HG03103 (cell line): Measurements from ENCODE around the gene SH3RF3.

Experiments used
- ATAC-seq: cut with Tn5 transposase; IDR thresholded peaks from one replicate; pipeline ENCODE4 v1.9.1; 2021; ENCODE audit warnings: low read depth; ENCODE audit not compliant: unreplicated experiment

SH3RF3 gene

DNA sequence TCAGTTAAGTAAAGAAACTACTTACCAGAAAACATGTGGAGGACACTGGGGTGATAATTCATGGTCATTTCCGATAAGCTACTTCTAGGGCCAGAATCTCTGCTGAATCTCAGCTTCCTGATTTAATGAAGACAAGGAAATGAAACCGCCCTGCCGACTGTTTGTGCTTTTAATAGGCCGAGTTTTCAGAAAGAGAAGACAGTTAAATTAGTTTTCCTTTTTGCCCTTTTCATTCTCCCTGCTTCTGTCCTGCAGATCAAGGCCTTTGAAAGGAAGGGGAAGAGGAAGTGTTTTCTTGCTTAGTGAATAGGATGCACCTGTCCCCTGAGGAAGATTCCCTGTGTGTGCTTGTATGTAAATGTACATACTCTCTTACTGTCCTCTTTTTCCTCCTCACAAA, 126.6 kb downstream of the SH3RF3 start:
- no peak for ATAC-seq

DNA sequence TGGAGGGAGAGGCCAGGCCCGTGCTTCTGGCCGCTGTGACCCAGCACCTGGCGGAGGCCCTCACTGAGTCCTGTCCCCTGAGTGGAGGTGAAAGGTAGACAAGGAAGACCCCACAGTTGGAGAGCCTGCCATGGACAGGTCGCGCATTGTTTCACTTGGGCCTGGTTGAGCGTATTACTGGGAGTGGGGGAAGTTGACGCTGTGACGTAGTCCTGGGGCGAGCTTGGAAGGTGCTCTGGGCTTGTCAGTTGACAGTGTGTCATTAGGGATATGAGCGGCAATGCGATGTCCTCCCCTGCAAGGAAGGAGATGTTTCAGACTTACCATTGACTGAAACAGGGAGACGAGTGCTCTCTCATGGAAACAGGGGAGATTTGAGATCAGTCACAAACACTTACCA, 127.1 kb downstream of the SH3RF3 start:
- ATAC-seq, result no peak

DNA sequence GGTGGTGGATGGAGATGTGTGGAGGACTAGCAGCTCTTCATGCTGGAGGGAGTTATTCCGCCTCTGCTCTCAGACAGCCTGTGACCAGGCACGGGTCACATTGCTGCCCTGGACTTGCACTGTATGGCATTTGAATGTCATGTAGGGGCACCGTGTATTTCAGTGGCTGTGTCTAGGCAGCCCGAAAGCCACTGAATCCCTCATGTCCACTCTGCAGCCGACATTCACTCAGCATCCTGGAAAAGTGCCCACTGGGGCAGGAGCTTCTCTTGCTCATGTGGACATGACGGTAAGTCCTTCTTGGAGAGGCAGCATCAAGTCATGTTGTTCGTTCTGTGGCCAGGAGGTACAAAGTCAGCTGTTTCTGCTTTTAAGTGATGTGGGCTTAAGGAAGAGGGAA, 127.9 kb downstream of the SH3RF3 start:
- ATAC-seq, result no peak

DNA sequence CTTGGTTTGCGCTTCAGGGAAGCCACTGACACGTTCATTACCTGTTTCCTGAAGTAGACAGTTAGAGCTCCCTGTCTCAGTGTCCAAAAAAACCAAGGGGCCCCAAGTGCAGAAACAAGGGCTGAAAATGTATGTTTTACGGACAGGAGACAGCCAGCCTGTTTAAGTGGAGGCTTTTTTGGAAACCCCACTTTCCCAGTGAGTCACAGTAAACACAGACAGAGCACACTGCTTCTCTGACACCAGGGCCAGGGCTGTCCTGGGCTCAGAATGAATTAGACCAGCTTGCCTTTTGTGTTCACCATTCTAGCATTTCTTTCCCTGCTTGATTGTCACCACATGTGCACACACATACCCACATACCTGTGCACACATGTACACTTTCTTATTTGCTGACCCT, 128.6 kb downstream of the SH3RF3 start:
- ATAC-seq, result no peak

DNA sequence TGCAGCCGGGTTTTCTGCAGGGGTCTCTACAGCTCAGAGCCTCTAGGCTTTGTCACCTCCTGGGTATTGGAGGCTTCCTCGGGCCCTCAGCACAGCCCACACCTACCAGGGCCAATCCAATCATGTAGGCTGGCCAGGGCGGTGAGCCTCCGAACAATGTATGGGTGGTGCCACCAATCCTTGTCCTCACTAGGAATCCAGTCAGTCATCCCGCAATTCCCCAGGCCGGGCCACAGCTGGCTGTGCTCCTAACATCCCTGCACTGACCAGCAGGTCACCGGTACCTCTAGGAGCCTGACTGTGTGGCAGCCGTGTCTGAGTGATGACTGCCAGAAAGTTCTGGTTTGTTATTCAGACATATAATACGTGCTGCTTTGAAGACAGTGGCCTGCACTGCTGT, 129.4 kb downstream of the SH3RF3 start:
- no peak for ATAC-seq

DNA sequence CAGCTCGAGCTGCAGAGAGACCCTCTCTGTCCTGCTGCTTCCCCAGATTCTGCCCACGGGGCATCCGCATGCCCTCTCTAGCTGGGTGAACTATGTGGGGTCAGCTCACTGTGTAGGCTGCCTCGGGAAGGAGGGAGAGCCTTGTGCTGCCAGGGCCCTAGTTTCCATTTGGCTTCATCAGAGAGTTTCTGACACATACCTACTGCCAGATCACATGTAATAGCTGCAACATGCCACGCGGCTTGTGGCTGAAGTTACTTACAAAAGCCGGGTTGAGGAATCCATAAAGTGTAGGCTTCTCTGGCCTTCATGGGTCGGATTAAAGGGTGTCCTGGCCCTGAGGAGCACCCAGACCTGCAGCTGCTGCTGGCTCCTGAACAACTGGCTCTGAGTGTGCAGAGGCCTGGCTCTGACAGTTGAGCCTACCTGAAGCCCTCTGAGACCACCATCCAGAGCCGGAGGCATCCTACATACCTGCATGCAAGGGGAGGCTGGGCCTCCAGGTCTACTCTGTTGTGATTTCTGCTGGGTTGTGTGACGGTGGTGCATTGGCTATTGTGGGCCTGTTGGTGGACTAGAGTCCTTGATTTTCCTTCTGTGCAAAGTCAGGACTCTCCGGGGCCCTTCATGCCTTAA, 130.0 kb downstream of the SH3RF3 start:
- ATAC-seq, result no peak

DNA sequence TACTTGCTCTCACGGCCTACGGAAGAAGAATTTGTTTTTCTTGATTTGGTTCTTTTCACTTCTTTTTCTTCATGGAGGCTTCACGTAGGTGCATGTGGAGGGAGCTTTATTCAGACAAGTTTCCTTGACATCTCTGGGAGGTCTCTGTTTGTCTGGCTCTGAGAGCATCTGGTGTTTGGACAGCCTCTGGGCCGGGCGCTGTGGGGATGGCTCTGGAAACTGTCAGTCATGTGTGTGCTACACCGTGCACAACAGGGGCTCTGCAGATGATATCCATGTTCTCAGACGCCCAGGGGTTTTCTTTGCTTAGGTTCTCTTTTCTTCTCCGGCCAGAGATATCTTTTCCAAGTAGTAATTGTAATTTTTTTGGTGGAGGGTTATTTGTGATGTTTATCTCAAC, 130.7 kb downstream of the SH3RF3 start:
- no peak for ATAC-seq

DNA sequence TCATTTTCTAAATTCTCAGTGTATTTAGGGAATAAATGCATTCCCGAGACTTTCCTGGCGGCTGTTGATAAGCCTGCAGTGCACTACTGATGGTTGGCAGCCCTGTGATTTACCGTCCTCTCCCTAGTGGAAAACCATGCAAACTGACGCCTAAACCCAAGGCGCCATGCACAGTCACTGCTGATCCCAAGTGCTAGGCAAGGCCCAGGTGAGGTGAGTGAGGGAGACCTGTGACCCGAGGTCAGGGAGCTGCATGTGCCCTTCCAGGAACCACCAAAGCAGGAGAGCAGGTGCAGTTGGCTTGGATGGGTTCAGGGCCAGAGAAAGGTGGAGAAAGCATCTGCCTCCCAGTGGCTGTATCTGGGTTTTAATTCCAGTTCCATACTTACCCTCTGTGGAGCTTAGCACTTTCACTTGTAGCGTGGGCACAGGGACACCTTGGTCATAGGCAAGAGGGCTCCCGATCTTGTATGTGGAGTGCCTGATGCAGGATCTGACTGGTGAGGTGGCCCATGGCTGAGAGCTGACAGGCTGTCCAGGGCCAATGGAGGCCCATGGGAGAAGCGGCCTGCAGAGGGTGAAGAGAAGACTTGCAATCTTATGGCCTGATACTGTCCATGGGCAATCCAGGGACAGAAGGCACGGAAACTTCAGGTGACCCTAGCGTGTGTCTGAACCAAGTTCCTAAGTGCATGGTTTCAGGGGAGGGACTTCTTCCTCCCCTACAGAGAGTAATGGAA, 131.3 kb downstream of the SH3RF3 start:
- no peak for ATAC-seq

DNA sequence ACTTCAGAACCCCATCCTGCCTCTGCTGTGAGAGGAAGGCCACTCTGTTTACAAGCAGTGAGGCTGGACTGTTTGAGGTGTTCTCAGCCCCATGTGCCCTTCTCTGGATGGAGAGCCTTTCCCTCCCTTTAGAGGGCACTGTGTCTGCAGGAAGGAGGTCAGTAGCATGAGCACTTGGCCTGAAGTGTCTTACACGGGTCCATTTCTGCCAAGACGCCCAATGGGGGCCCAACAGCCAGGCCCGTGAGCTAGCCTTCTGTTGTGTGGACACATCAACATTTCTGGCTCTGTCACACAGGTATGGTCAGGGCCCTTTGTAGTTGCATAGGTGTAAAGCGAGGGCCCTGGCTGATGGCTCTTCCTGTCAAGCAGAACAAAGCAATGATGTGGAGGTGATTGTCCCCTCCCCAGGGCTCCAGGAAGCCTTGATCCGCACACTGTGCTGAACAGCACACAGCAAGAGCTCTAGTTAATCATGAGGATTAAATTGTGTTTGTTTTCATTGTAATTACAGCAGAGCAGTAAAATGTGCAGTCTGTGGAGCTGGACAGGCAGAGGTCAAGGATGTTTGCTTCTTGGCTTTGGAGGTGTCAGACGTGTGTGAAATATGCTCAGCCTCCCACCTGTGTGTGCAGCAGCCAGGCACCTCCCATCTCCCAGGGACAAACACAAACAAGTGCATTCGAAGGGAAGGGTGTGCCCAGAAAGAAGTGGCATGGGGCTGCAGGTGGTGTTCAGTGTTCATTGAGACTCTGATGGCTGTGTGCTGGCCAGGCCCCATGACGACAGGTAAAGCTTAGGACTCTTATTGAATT, 132.1 kb downstream of the SH3RF3 start:
- no peak for ATAC-seq

DNA sequence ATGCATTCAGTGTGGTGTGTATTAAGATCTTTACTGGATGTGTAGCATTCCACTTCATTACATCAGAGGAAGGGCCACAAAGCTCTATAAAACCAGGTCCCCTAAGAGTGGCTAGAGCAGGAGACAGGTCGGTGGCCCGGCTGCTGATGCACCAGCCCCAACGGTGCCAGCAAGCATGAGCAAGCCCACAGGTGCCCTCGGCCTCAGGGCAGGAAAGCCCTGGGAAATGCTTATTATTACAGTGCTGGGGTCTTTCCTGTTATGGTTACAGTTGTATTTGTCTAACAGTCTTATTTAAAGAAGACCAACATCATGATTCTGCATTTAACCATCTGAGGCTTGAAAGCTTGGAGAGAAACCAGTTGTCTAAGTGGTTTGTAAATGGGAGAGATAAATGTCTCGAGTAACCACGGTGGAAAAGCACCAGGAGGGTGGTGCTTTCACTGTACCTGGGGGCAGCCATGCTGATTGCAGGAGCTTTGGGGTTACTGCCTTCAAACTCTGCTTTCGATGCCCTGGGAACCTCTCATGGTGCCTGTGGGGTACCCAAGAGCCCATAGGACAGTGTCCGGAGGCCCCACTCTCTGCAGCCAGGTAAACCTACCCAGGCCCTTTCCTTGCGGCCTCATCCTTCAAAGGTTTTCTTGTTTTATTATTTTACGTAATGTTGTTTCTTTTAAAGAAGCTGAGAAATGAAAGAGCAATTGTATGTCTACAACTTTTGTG, 133.1 kb downstream of the SH3RF3 start:
- ATAC-seq, result no peak

DNA sequence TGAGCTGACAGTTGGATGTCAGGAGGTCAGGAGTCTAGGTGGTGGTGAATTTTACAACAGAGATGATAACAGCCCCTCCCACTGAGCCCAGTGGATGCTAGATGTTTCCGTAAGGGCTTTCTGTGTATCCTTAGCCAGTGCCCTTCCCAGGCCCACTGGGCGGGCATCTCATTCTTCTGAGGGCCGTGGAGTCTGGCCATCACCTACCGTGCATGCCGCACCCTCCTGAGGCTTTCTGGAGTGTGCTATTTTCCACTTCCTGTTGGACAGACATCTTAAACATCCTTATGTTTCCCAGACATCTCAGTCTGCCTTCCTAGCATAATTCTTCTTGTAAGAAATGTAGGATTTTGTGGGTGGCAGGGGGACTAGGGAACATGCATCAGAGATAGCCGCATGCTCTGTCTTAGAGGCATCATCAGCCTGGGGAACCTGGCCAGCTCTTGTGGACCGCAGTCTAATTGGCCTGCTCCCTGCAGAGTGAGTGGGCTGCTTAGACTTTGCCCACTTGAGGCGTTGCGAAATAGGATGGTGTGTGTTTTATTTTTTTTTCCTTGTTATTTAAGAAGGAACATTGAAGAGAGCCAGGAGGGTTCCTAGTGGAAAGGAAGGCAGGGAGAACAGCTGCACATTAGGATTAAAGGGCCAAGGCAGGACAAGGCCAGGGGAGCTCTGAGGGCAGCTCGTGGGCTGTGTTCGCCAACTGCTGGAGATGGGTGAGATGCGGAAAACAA, 135.8 kb downstream of the SH3RF3 start:
- no peak for ATAC-seq

DNA sequence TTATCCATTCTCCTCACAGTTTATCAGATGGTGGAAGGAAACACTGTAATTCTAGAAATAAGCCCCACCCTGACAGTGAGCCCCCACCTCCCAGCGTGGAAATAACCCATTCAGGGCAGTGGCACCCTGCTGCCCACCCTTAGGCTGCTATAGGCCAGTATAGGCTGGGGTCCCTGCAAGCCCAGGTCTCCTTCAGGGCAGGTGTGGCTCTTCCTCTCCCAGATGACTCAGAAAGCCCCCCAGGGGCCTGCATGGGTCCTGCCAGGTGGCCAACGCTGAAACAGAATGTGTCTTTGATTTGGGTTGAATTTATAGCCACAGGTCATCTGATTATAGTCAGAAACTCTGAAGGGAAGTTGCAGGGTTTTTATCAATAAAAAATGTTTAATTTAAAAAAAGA, 136.4 kb downstream of the SH3RF3 start:
- ATAC-seq, result no peak

DNA sequence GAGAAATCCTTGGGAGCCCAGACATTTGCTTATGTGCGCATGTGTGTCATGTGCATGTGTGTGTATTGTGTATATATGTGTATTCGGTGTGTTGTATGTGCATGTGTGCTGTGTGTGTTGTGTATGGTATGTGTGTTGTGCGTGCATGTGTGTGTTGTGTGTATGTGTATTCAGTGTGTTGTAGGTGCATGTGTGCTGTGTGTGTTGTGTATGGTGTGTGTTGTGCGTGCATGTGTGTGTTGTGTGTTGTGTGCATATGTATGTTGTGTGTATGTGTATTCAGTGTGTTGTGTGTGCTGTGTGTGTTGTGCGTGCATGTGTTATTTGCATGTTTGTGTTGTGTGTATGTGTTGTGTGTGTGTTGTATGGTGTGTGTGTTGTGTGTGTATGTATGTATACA, 136.9 kb downstream of the SH3RF3 start:
- ATAC-seq, result no peak

DNA sequence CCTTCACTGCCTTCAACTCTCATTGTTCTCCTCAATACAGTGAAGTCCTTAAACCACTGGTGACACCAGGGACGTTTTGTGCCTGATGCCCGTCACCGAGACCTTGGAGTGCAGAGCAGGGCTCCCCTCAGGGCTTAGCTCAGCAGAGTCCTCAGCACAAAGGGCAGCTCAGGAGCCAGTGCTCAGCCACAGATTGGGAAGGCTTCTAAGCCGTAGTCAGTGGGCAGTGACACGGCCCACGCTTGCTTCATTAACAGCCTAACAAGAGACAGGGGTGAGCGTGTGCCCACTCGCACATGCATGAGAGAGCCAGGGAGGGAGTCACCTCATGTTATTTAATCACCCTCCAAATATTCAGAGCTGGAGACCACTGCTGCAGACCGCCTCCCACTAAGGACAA, 137.5 kb downstream of the SH3RF3 start:
- ATAC-seq, result no peak

DNA sequence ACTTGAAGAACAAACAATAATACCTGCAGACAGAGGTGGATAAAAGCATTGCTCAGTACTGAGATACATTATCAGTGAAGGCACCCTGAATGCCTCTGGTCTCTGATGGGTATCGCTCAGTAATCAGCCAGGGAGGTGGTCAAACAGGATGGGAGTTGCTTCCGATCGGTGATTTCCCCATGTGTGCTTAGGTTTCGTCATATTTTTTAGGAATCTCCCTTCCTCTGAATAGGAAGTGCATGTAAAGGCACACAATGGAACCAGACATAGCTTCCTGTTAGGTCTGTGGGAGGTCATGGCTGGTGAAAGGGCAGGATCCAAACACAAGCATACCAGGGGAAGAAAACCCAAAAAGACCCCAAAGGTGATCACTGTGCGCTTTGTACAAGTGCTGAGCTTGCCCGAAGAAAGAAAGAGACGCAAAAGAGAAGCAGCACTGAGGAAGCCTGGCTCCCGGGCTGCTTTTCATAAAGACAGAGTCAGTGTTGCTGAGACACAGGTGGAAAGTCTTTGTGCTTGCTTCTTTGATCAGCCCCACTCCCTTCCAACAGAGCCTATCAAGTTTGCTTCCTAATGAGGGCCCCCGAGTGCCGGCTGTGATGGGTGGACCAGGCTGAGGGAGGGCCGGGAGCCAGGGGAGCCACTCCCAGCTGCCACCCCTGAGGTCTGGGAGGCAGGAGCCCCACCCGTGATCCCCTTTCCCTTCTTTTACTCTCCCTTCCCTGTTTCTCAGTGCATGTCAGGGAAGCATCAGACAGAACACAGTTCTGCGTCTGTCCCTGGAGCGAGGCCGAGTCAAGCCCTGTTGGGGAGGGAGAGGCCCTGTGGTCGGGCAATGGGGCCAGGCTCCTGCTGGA, 138.2 kb downstream of the SH3RF3 start:
- no peak for ATAC-seq

DNA sequence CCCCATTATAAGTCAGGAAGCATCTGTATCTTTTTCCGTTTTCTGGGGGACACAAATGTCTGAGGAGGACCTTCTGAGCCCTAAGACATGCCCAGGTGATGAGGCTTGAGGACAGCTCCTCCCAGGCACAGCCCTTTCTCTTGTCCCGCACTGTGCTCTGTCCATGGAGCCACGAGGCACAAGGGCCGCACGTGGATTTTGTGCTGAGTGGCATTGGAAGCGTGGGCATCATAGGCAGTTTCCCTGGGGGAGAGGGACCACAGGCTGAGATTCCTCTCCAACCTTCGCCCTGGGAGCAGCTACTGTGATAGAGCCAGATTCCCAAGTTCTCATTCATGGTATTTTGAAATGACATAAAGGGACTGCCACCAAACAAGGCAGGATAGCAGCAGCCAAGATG, 139.9 kb downstream of the SH3RF3 start:
- ATAC-seq, result no peak

DNA sequence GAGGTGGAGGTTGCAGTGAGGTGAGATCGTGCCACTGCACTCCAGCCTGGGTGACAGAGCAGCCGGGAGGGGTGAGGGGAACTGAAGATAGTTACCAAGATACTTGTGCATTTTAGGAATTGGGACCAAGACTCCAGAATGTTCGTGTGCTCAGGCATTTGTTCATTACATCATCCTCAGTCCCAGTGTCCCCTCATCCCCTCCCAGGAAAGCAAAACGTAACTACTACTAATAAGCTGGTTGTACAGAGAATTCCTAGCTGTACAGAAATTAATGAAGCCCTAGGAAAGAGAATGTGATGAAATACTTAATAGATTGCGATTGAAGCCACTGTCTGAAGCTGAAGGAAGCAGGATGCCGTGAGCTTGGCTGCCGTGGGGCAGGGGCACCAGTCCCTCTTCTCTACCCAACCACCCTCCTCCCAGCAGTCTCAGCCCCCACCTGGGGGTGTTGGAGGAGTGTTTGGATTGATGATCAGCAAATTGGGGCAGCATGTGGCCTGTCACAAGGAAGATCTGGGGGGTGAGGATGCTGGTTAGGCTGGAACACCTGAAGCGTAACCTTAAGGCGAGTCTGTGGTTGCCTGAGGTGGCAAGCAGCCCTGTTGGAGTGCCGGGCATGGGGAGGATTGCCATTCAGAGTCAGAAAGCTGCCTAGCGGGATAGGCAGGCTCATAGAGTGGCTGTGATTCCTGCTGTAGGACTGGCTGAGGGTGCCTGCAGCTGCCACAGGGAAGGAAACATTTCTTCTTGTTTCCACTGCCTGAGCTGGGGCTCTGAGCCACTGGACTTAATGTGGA, 140.9 kb downstream of the SH3RF3 start:
- no peak for ATAC-seq

DNA sequence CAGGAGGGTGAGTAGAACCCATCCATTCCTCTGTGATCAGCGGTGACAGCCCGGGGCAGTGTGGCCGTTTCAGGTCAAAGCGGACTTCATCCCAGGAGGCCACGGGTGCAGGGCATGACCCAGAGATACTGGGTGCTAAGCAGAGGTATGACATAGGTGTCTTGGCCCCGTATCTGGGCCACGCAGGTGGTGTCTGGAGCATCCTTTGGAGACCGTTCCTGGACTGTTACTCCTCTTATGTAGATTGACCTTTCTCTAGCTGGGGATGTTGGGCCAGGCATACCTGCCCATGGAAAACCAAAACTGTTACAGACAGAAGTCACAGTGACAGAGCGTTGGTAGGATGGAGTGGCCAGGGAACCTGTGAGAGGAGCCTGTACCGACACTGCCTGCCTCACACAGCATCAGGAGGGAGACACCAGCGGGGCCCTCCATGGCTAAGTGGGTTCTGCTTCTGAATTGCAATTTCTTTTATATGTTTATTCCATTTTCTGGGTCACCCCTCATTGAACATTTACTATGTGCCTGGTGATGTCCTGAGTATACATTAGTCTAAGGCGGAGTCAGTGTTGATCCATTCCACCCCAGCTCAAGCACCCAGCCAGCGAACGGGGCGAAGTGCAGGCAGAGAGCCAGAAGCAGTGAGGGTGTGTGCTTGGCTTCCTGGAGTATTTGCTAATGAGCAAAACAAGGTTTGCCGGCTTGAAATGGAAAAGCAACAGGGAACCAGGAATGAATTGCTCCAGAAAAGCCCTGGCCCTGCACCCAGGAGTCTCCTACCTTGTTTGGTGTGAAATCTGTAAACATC, 141.7 kb downstream of the SH3RF3 start:
- no peak for ATAC-seq
